Measurements from ENCODE around the gene GCNA. TPM values are rescaled to one million over a fixed set of nuclear protein-coding genes. Genes with fewer than 3 reads are reported as not detected.
"Not testable (repeated sequence)": the region's sequence is repeated elsewhere in the genome, so short reads cannot be mapped to it uniquely, and the experiment has no call there.

The GCNA gene
- polyA plus RNA-seq, 2 of the 4 experiments (the other 2 are of a cell fraction), result 1.4 to 1.7 TPM

DNA sequence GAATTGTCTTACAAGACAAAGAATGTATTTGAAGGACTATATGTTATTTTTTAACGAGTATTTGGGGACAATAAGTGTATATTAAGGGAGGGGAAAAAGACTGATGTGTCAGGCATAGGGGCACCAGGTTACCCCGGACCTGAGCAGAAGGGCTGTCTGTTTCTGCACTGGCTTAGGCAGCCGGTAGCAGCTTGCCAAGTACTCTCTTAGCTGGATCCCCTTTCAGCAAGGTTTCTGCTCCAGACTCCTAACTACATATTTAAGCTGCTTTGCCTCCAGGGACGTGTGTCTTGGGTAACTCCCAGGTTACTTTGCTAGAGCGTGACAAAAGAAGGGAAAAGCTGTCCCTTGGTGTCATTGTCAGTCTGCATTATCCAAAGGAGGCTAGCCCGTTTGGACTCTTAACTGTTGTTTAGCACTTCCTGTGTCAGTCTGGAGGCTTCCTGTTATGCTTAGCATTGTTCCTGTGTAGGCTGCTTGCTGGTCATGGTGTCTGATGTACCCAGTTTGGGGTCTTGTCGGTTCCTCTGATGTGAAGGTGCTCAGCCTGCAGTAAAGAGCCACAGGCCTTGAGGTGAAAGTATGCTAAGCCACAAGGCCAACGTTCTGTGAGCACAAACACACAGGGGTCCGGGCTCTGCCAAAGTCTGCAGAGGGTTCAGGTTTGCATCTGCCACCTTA lies 28.4 kb downstream of the GCNA start (continued):
- TF ChIP-seq, protein P1, sequence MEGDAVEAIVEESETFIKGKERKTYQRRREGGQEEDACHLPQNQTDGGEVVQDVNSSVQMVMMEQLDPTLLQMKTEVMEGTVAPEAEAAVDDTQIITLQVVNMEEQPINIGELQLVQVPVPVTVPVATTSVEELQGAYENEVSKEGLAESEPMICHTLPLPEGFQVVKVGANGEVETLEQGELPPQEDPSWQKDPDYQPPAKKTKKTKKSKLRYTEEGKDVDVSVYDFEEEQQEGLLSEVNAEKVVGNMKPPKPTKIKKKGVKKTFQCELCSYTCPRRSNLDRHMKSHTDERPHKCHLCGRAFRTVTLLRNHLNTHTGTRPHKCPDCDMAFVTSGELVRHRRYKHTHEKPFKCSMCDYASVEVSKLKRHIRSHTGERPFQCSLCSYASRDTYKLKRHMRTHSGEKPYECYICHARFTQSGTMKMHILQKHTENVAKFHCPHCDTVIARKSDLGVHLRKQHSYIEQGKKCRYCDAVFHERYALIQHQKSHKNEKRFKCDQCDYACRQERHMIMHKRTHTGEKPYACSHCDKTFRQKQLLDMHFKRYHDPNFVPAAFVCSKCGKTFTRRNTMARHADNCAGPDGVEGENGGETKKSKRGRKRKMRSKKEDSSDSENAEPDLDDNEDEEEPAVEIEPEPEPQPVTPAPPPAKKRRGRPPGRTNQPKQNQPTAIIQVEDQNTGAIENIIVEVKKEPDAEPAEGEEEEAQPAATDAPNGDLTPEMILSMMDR (IDR thresholded peaks at IDR 0.05), result no peak
- TF ChIP-seq ZC3H11A (IDR thresholded peaks at IDR 0.05), result no peak

DNA sequence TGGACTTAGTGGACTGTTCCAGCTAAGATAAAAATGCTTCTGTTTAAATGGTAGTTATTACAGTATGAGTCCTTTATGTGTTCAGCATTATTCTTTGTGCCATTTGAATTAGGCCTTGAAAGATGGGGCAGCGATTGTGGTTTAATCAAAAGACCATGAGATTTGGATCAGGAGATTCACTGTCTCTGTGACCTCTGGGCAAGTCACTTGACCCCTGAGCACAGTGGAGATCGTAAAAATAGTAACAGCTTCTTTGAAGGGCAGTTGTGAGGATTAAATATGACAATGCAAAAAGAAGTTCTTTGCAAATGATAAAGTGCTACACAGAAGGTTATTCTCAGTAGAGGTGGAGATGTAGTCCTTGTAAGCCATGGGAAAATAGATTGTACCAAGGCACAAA lies 29.3 kb downstream of the GCNA start:
- no peak for ATAC-seq
- Histone ChIP-seq H3K27ac (no peak overlapping the region), H3K9me3 (peaks cover 7% of the 10 kb centered on the region; the same call in 1 of the 3 replicates), H3K4me3 (no peak overlapping the region), H3K4me1 (no peaks in the 10 kb centered on the region), H3K4me2 (no peak overlapping the region)
- ChIA-PET CTCF (interaction anchor here (1.2 kb wide), 1 partner anchor 18 kb away, joined by 3 read pairs; no protein-coding TSS in a partner anchor), POLR2A (no interaction called here)
- FAIRE-seq, result no peak
- WGBS (ENCODE audit: missing lambda C conversion rate), result 90% methylated on average over 2 of the region's 2 CpGs
- DNase-seq (ENCODE audit: low read depth in 1 of 2, low spot score in 1 of 2), result no peak
- TF ChIP-seq CEBPB (IDR thresholded peaks at IDR 0.05), result no peak

- ATAC-seq (no peak), DNase-seq (ENCODE audit: low read depth in 1 of 2, low spot score in 1 of 2) (no peak), FAIRE-seq (no peak)
- no peak overlapping the region for H3K4me2 ChIP-seq
- TF ChIP-seq MAFK (IDR thresholded peaks at IDR 0.05; ENCODE audit: partially characterized antibody), result no peak
- TF ChIP-seq RNF2 (IDR thresholded peaks at IDR 0.05; ENCODE audit: borderline replicate concordance, low read depth), result no peak
- no peak for TF ChIP-seq ESRRA (IDR thresholded peaks at IDR 0.05; ENCODE audit: borderline replicate concordance, low read length)
- TF ChIP-seq KDM5A (IDR thresholded peaks at IDR 0.05), result no peak
- no peak for TF ChIP-seq POLR2AphosphoS2 (conservative IDR thresholded peaks at IDR 0.05; ENCODE audit: low read length)
- TF ChIP-seq ZFP36 (IDR thresholded peaks at IDR 0.05; ENCODE audit: borderline replicate concordance, partially characterized antibody), result no peak
- TF ChIP-seq HEYL (CRISPR knock-in tag; IDR thresholded peaks at IDR 0.05), result no peak
- TF ChIP-seq ZC3H11A (IDR thresholded peaks at IDR 0.05), result no peak
- no peaks in the 10 kb centered on the region for H3K4me1 ChIP-seq
- POLR2A ChIA-PET, result no interaction called here
- CTCF ChIA-PET, result no interaction called here
- WGBS (ENCODE audit: missing lambda C conversion rate), result 81% methylated on average over 3 of the region's 3 CpGs
- no peak overlapping the region for H3K4me3 ChIP-seq
- H3K9me3 ChIP-seq, result no peaks in the 10 kb centered on the region
- no peak overlapping the region for H3K27ac ChIP-seq
These were observed 31.0 kb downstream of the GCNA start for GRCh38 chrX:71609095-71609750.

DNA sequence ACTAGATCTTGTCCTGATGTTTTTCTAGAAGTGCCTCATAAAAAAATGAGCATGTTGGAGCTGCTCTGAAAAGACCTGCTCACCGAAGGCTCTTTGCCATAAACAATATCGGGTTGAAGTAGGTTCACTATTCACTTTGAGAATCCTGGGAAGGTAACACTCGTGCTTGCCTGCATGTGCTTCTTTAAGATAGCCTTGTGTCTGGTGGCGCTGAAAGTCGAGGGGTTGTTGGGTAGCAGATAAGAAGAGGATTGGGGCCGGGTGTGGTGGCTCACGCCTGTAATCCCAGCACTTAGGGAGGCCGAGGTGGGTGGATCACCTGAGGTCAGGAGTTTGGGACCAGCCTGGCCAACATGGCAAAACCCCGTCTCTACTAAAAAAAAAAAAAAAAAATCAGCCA lies 33.5 kb downstream of the GCNA start:
- H3K9me3 ChIP-seq; H3K4me1 ChIP-seq; H3K4me2 ChIP-seq; ATAC-seq; CTCF ChIA-PET; H3K4me3 ChIP-seq; H3K27ac ChIP-seq; DNase-seq (ENCODE audit: low read depth in 1 of 2, low spot score in 1 of 2); FAIRE-seq; POLR2A ChIA-PET: not testable (repeated sequence)
- WGBS (ENCODE audit: missing lambda C conversion rate), result 80% methylated on average over 9 of the region's 9 CpGs

- H3K4me3 ChIP-seq, result no peak overlapping the region
- FAIRE-seq (no peak), DNase-seq (ENCODE audit: low read depth in 1 of 2, low spot score in 1 of 2) (no peak), ATAC-seq (no peak)
- TF ChIP-seq HMGXB4 (CRISPR knock-in tag; IDR thresholded peaks at IDR 0.05; ENCODE audit: borderline replicate concordance) (no peak), POLR2A (IDR thresholded peaks at IDR 0.05; ENCODE audit: low read length) (no peak), KDM5A (IDR thresholded peaks at IDR 0.05) (no peak)
- TF ChIP-seq, protein P2, sequence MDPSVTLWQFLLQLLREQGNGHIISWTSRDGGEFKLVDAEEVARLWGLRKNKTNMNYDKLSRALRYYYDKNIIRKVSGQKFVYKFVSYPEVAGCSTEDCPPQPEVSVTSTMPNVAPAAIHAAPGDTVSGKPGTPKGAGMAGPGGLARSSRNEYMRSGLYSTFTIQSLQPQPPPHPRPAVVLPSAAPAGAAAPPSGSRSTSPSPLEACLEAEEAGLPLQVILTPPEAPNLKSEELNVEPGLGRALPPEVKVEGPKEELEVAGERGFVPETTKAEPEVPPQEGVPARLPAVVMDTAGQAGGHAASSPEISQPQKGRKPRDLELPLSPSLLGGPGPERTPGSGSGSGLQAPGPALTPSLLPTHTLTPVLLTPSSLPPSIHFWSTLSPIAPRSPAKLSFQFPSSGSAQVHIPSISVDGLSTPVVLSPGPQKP (IDR thresholded peaks at IDR 0.05; ENCODE audit: low read depth, low read length), result no peak
- H3K9me3 ChIP-seq, result no peaks in the 10 kb centered on the region
- ChIA-PET CTCF (no interaction called here), POLR2A (no interaction called here)
- no peak overlapping the region for H3K27ac ChIP-seq
- no peak overlapping the region for H3K4me2 ChIP-seq
- H3K4me1 ChIP-seq, result no peaks in the 10 kb centered on the region
- 85% methylated on average over 8 of the region's 8 CpGs for WGBS (ENCODE audit: missing lambda C conversion rate)
These were observed 34.0 kb downstream of the GCNA start for GRCh38 chrX:71612256-71612655.
